SIG-M5 treated with dmso at 0.1 percent for 504 hours (cell line): ENCODE measurements around the gene WNT9A.

Source experiments
- DNase-seq: peaks from one replicate; lab custom pipeline; 2025; ENCODE audit not compliant: unreplicated experiment; lab: John Stamatoyannopoulos, UW

WNT9A gene

DNA sequence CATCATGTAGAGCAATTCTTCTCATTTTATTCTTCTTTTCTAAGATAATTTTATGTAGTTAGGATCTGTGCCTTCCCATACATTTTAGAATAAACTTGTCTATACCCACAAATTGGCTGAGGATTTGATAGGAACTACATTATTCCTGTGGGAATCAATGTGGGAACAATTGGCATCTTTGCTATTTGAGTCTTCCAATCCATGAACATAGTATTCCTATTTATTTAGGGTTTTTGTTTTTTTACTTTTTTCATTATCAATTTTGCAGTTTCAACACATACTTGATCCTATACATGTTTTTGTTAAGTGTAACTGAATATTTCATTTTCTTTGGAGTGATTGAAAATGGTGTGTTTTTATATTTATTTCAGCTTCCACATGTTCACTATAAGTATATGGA lies 8.1 kb upstream of the WNT9A start:
- no peak for DNase-seq

GRCh38 chr1:227954163-227954850 lies 6.6 kb upstream of the WNT9A start:
- DNase-seq = no peak

GRCh38 chr1:227953022-227953412 lies 5.3 kb upstream of the WNT9A start:
- no peak for DNase-seq

DNA sequence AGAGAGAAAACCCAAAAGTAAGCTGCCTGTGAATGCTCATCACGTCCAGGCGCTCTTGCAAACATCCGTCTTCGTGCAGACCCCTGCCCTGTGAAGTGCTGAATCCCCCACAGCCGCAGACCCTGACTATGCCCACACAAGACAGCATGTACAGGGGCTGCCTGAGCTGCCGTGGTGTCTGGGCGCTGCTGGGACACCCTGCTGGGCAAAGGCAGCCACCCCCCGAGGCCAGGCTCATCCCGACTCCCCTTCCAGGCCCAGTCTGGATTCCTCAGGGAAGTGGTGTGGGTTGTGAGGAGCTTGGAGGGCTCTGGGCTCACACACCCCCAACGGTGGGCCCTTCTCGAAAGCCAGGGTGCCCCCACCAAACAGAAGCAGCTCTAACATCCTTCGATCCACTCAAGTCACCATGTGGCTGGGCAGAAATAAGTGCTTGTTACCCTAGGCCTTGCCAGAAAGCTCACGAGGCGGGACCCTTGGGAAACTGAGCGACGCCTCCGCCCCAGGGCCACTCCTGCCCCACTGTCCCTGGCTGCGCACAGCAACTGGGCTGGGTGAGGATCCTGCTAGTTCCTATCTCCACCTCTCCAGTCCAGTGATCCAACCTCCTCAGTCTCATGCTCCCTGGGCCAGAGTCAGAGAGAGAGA lies 4.8 kb upstream of the WNT9A start:
- DNase-seq = no peak

GRCh38 chr1:227951624-227952373 lies 4.1 kb upstream of the WNT9A start:
- DNase-seq = no peak

DNA sequence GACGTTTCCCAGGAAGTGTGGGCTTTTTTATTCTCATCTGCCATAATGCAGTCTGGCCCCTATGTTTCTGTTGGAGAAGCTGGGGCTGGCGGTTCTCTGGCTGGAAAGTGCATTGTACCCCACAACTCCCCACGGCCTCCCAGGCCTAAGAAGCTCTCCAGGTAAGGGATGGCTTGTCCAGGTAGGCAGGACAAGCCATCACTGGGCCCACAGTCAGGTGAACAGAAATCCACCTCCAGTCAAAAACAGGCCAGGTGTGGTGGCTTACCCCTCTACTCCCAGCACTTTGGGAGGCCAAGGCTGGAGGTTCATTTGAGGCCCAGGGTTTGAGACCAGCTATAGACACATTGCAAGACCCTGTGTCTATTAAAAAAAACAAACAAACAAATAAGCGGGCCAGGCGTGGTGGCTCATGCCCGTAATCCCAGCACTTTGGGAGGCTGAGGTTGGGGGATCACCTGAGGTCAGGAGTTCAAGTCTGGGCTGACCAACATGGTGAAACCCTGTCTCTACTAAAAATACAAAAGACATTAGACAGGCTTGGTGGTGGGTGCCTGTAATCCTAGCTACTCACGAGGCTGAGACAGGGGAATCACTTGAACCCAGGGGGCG lies 3.1 kb upstream of the WNT9A start:
- DNase-seq = no peak

DNA sequence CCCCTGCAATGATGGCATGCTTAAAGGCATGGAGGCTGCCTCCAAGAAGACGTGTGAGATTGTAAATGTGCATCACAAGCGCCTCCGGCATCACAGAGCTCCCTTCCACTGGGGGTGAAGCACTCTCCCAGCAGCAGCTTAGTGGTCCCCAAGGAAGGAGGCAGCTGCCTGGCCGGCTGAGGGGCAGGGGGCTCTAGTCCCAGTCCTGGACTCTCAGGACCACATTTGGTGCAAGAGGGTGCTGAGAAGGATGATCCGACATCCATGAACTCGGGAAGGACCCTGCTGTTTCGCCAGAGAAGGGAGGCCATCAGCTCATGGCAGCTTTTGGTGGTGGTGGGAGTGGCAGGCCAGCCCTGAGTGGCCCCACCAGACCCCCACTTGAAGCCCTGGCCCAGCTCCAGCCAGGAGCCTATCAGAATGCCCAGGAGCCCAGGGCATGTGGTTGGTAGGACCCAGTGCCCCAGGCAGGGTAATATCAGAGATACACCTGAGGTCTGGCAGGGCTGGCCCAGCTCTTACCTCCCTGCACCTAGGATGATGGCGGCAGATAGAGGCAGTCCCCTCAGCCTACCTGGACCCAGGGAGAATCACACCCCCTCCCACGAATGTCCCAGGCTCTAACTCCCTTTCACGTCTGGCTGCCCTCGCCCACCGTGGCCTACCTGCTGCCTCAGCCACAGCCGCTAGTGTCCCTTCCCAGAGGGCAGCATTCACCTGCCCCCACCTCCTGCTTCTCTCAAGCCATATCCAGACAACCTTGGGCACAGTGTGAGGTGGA lies 2.4 kb upstream of the WNT9A start:
- DNase-seq = no peak

- DNase-seq = no peak
Observed at GRCh38 chr1:227949341-227949921, 1.7 kb upstream of the WNT9A start.

- no peak for DNase-seq
Observed at GRCh38 chr1:227948493-227949260, 945 bp upstream of the WNT9A start.

GRCh38 chr1:227947386-227947675 lies 401 bp downstream of the WNT9A start:
- DNase-seq = no peak

DNA sequence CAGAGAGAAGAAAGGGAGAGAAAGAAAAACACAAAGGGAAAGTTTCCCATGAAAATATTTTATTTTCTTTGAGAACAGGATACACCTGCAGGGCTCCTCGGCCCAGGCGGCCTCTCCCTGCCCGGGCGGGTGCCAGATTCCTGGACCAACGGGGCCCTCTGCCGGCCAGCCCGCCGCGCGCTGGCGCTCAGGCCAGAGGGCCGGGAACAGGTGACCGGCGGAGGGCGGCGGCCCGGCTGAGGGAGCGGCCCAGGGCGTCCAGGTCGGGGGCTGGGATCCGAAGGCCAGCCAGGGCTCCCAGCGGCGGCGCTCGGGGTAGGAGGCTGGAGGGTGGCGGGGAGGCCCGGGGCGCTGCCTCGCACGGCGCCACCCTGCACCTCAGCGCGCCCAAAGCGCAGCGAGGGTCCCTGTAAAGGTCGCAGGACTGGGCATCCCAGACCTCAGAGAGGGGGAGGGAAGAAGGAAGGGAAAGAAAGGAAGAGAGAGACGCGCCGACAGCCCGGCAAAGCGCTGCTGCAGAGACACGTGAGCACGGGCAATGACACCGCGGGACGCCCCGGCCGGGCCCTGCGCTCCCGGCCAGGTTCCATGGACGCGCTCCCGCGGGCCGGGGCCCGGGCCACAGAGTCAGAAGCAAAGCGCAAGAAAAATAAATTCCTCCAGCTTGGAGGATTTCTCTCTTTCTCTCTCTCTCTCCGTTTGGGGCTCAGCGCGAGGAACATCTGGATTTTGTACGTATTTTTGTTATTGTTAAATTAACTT lies 927 bp downstream of the WNT9A start:
- DNase-seq = peak; percentile 30

- no peak for DNase-seq
Observed at GRCh38 chr1:227945891-227946623, 1.7 kb downstream of the WNT9A start.

GRCh38 chr1:227944931-227945890 lies 2.5 kb downstream of the WNT9A start:
- no peak for DNase-seq

GRCh38 chr1:227944090-227944930 lies 3.4 kb downstream of the WNT9A start:
- DNase-seq = no peak

DNA sequence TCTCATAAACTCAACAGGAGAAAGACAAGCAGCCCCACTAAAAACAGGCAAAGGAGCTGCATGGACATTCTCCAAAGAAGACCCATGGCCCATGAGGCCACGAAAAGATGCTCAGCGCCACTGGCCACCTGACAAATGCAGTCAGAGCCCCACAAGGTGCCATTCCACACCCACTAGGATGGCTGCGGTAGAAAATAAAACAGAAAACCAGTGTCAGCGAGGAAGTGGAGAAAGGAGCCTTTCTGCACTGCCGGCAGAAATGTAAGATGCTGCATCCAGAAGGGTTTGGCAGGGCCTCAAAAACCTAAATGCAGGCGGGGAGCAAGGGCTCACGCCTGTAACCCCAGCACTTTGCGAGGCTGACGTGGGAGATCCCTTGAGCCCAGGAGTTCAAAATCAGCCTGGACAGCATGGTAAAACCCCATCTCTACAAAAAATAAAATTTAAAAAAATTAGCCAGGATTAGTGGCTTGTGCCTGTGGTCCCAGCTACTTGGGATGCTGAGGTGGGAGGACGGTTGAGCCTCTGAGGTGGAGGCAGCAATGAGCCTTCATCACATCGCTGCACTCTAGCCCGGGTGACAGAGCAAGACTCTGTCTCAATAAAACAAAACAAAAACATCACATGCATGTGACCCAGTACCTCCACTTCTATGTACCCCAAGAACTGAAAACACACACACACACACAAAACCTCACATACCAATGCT lies 4.2 kb downstream of the WNT9A start:
- no peak for DNase-seq

DNA sequence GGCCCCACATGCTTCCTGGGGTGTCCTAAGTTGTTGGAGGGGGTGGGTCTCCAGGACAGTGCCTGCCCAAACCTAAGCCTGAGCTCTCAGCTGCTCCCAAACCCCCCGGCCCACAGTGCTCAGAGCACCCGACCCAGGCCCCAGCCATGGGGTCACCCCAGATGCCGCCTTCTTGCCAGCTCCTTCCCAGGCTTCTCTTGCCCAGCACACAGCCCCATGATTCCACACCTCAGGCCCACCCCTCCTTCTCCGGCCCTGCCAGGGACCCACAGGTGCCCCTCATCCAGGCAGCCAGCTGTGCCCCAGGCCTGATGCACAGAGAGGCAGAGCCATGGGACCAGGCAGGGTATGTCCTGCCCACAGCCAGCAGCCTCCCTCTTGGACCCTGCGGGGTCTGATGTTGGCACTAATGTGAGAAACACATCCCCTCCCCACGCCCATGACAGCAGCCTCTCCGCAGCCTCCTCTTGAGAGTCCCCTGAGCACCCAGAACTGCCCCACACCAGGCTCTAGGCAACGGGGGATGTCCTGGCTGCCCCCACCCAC lies 4.9 kb downstream of the WNT9A start:
- DNase-seq = no peak
